Lung (tissue), 12 donors: Measurements from ENCODE around the gene SDK1. TPM values are rescaled to one million over a fixed set of nuclear protein-coding genes. Genes with fewer than 3 reads are reported as not detected.
A peak's percentile ranks its signal among the peaks of the same experiment; 100 is the strongest.

Experiments used
- ATAC-seq: fragments of 200-7000 bp; cut with Tn5 transposase; one replicate; pipeline ENCODE4 v1.9.1; 2020; ENCODE audit warnings: moderate number of reproducible peaks; ENCODE audit not compliant: insufficient read depth, low FRiP score
- DNase-seq, 3 donors: peaks; one replicate each; pipeline ENCODE4 v3.0.0-alpha.2; 2013 to 2017
- H3K27ac ChIP-seq, 2 donors: one replicate each; pipeline ENCODE4 v1.5.1; 2013; ENCODE audit warnings: mild to moderate bottlenecking in 2 of 2, moderate library complexity in 2 of 2, control low read depth in 1 of 2, inconsistent platforms in 1 of 2, low read depth in 1 of 2, low read length in 1 of 2
- H3K27me3 ChIP-seq, 3 donors: one replicate each; pipeline ENCODE4 v1.5.1; 2013; ENCODE audit warnings: low read length in 2 of 3; ENCODE audit not compliant: control insufficient read depth in 3 of 3, insufficient read depth in 3 of 3
- H3K36me3 ChIP-seq, 4 donors: one replicate each; pipeline ENCODE4 v1.5.1; 2013; ENCODE audit warnings: low read length in 4 of 4, mild to moderate bottlenecking in 1 of 4, moderate library complexity in 1 of 4; ENCODE audit not compliant: control insufficient read depth in 4 of 4, insufficient read depth in 4 of 4
- H3K4me1 ChIP-seq, 5 donors: one replicate each; pipeline ENCODE4 v1.5.1; 2013; ENCODE audit warnings: low read length in 5 of 5, mild to moderate bottlenecking in 2 of 5, moderate library complexity in 1 of 5; ENCODE audit not compliant: control insufficient read depth in 5 of 5, insufficient read depth in 5 of 5
- H3K4me3 ChIP-seq: one replicate; pipeline ENCODE4 v1.5.1; 2013; ENCODE audit warnings: mild to moderate bottlenecking, control low read depth, moderate library complexity
- H3K9ac ChIP-seq, 2 donors: one replicate each; pipeline ENCODE4 v1.5.1; 2013; ENCODE audit warnings: low read length in 2 of 2, control low read depth in 1 of 2; ENCODE audit not compliant: insufficient read depth in 1 of 2
- H3K9me3 ChIP-seq, 4 donors: one replicate each; pipeline ENCODE4 v1.5.1; 2013; ENCODE audit warnings: low read length in 3 of 4, mild to moderate bottlenecking in 1 of 4, moderate library complexity in 1 of 4; ENCODE audit not compliant: control insufficient read depth in 4 of 4, insufficient read depth in 3 of 4
- CTCF ChIP-seq: IDR thresholded peaks from 2 replicates; pipeline ENCODE4 v1.5.1; 2012; ENCODE audit warnings: mild to moderate bottlenecking; ENCODE audit errors: control extremely low read depth, extremely low read depth
- WGBS, 2 donors: extraction: QIAGEN DNeasy Blood & Tissue Kit; methylation state at CpG; one replicate each; pipeline ENCODE4 v1.1.7; 2013; 5-methylcytosine and 5-hydroxymethylcytosine counted together
- polyA plus RNA-seq, 2 donors: library from polyadenylated mRNA; stranded (reverse); fragments of 200-250 nt; gene quantifications; one replicate each; pipeline ENCODE4 v1.2.1, GENCODE V29; 2013
- total RNA-seq, 2 donors: library from RNA; depleted of rRNA in 1 of 2; stranded (reverse); fragments of >200 nt in 1 of 2; gene quantifications; one replicate each; pipeline ENCODE4 v1.2.1, GENCODE V29; 2014 to 2021
- donor health status: control.
- donor health status: control.
- donor health status: Bipolar disorder and iron deficiency.
- donor health status: healthy.
- donor health status: DM: yes; HTN: yes; CAD: no.

SDK1 gene
- total and polyA plus RNA-seq, 4 donors, result 3.7 to 30.1 (median 12.7) TPM

GRCh38 chr7:3867863-3868262 is 566.8 kb downstream of the SDK1 start:
- DNase-seq (peak; percentile 63 to 92 (median 88)), ATAC-seq (peak; percentile 47)
- H3K27me3 ChIP-seq, result no peaks in the 10 kb centered on the region
- H3K36me3 ChIP-seq, result no peaks in the 10 kb centered on the region
- no peaks in the 10 kb centered on the region for H3K9me3 ChIP-seq
- 74 to 93% methylated on average over 5 of the region's 5 CpGs for WGBS, 2 donors
- no peak overlapping the region for H3K27ac ChIP-seq
- no peak overlapping the region for H3K4me3 ChIP-seq
- peaks cover 0 to 26% (median under 1%) of the 10 kb centered on the region in 5 donors for H3K4me1 ChIP-seq
- no peak for TF ChIP-seq CTCF
- H3K9ac ChIP-seq, result no peak overlapping the region

GRCh38 chr7:3879355-3880075 is 578.5 kb downstream of the SDK1 start:
- H3K4me1 ChIP-seq, result peaks cover 0 to 18% (median 5%) of the 10 kb centered on the region in 5 donors
- 50 to 78% methylated on average over 14 of the region's 14 CpGs for WGBS, 2 donors
- no peak overlapping the region for H3K4me3 ChIP-seq
- H3K27me3 ChIP-seq, result no peaks in the 10 kb centered on the region
- H3K27ac ChIP-seq, result no peak overlapping the region
- DNase-seq, result peak in 1 of 3 donors; percentile 37
- no peaks in the 10 kb centered on the region for H3K36me3 ChIP-seq
- ATAC-seq, result no peak
- H3K9ac ChIP-seq, result no peak overlapping the region
- TF ChIP-seq CTCF, result no peak
- H3K9me3 ChIP-seq, result no peaks in the 10 kb centered on the region

GRCh38 chr7:3880228-3880987 is 579.4 kb downstream of the SDK1 start:
- H3K36me3 ChIP-seq, result no peaks in the 10 kb centered on the region
- WGBS, 2 donors, result 63 to 85% methylated on average over 26 of the region's 26 CpGs
- no peaks in the 10 kb centered on the region for H3K27me3 ChIP-seq
- no peak for TF ChIP-seq CTCF
- H3K9ac ChIP-seq, result no peak overlapping the region
- peak; percentile 46 to 61 (median 51) for DNase-seq
- ATAC-seq, result no peak
- H3K4me1 ChIP-seq, result peaks cover 0 to 18% (median 5%) of the 10 kb centered on the region in 5 donors
- H3K4me3 ChIP-seq, result no peak overlapping the region
- H3K9me3 ChIP-seq, result no peaks in the 10 kb centered on the region
- H3K27ac ChIP-seq, result no peak overlapping the region
